CD4-positive, alpha-beta T cell treated with Interleukin-2 at 100 ng/mL for 4 hours (primary cell): ENCODE data around the gene COX5A.
A peak's percentile ranks its signal among the peaks of the same experiment; 100 is the strongest.
"Not testable (repeated sequence)": the region's sequence is repeated elsewhere in the genome, so short reads cannot be mapped to it uniquely, and the experiment has no call there.

Source experiments
- DNase-seq: peaks from one replicate; pipeline ENCODE4 v3.0.0-alpha.2; 2020; ENCODE audit warnings: low spot score

COX5A gene

DNA sequence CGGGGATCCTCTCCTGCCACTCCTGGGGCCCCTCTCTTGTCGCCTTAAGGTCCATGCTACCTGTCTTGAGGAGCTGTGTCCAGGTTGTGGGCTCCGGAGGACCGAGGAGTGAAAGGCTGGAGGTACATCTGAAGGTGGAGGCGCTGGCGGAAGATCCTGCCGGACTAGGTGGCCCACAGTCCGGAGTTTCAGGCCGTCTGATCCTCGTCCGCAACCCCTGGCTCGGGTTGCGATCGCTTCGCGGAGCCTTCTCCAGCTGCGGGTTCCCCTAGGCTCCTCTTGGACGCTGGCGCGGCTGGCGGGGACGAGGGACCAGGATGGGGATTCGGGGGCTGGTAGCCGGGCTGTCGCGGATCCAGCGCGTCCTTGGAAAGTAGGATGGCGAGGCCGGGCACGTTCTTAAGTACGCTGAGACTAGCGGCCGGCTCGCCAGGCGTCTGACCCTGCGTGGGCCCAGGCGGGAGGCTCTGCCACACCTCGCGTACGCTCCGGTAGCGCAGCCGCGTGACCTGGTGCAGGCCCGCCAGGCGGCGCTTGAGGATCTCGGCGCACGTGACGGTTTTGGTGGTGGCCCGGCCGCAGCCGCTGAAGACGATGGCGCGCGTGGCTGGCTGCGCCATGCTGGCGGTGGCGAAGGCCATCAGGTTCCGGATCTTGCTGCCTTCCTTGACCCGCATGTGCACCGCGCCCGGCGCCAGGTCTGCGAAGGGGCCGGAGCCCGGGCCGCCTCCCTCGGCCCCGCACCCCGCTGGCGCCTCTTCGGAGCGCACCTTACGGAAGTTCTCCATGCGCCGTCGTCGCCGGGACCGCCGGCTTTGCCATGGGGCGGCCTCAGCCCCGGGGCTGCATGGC is 18.1 kb upstream of the COX5A start:
- DNase-seq = peak; percentile 61

DNA sequence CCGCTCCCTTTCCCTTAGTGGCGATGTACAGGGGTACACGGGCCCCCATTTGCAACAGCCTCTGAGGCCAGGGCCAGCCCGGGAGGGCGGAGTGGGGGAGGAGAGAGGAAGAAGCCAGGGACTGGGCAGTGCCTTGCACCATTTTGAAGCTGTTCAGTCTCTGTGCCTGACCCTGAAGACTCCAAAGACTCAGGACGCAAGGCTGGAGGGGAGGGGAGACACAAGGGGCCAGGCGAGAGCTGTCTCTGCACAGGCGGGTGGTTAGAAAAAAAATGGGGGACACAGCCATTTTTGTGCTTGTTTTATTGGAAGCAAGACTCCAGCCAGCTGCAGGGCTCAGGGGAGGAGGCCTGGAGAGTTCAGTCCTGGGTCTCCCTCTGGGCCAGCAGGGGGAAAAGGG is 17.1 kb upstream of the COX5A start:
- no peak for DNase-seq

GRCh38 chr15:74954515-74954914 is 16.6 kb upstream of the COX5A start:
- DNase-seq = no peak

DNA sequence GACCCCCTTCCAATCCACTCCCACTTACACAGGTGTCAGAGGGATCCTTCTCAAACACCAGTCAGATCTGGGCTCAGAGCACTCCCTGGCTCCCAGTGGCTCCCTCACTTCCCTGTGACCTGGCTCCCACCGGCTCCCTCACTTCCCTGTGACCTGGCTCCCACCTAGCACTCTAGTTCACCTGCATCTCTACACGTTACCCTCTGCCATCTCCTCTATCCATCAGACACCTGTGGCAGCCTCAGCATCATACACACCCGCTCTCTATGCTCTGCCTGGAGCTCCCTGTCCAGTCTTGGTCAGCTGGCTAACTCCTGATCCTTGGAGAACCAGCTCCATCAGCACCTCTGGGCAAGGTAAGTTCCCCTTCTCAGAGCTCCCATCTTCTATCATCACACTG is 13.1 kb upstream of the COX5A start:
- DNase-seq = no peak

DNA sequence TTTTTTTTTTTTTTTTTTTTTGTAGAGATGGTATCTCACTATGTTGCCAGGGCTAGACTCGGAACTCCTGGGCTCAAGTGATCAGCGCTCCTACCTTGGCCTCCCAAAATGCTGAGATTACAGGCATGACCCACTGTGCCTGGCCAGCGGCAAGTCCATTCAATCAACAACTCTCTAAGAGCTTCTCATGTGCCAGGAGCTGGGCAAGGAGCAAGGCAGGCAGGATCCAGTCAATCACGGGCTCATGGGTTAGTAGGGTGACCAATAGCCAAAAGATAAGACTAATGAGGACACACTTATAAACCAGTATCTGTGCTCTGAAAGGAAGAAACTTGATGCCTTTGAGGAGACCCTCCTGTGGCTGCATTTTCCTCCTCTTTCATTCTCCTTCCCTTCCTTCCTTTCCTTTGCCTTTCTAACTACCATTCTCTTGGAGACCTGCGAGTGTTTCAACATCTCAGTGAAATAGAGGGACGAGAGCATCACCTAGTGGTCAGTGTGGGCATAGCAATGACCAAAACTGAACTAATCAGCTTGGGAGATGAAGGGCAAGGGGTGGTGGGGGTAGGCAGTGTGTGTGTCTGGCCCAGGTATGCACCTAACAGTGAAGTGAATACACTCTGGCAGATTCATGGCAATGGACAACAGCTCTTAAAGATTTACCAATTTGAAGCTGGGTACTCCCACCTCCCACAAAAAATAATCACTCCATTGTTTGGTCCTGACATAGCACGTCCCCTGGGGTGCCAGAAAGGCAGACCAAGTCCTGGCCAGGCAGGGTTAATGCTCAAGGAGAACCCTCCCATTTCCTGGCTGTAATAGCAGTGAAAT is 12.4 kb upstream of the COX5A start:
- peak; percentile 86 for DNase-seq

DNA sequence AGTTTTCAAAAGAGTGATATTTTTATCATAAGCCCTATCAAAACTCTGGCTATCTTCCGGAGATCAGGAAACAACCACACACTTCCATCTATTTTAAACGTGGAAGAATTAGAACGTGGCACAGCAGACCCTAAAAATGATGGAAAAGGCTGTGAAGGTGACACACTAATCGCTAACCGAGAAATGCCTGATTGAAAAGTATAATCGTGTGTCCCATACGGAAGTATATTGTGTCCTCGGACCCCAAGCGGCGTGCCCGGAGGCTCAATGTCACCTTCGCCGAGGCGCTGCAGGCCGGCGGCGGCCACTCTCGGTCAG is 642 bp downstream of the COX5A start:
- no peak for DNase-seq

DNA sequence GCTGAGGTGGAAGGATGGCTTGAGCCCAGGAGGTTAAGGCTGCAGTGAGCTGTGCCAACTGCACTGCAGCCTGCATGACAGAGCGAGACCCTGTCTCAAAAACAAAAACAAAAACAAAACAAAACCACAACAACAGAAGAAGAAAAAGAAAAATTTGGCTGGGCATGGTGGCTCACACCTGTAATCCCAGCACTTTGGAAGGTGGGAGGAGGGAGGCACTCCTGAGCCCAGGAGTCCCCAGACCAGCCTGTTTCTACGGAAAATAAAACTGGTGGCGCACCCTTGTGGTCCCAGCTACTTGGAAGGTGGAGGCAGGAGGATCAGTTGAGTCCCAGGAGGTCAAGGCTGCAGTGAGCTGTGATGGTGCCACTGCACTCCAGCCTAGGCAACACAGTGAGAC is 2.7 kb downstream of the COX5A start:
- not testable (repeated sequence) for DNase-seq

- DNase-seq = no peak
Observed at GRCh38 chr15:74933573-74933972, 4.3 kb downstream of the COX5A start.

GRCh38 chr15:74928771-74929198 is 9.1 kb downstream of the COX5A start:
- no peak for DNase-seq

- no peak for DNase-seq
Observed at GRCh38 chr15:74924525-74924924, 13.3 kb downstream of the COX5A start.

- DNase-seq = no peak
Observed at GRCh38 chr15:74920456-74920855, 17.4 kb downstream of the COX5A start.

- DNase-seq = no peak
Observed at GRCh38 chr15:74917676-74918075, 20.2 kb downstream of the COX5A start.

- DNase-seq = not testable (repeated sequence)
Observed at GRCh38 chr15:74913799-74914198, 24.1 kb downstream of the COX5A start.

DNA sequence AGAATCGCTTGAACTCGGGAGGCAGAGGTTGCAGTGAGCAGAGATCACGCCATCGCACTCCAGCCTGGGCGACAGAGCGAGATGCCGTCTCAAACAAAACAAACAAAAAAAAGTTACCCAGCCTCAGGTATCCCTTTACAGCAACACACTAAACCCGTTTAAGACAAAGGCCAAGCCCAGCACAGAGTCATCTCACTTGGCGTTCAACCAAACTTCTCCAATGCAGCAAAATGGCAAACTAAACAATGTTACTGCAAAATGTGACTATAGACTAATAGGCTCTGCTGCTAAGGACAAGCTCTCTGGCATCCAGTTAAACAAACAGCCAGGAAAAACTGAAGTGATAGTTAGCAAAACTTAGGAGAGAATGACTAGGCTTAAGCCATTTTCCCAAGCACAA is 24.8 kb downstream of the COX5A start:
- no peak for DNase-seq

DNA sequence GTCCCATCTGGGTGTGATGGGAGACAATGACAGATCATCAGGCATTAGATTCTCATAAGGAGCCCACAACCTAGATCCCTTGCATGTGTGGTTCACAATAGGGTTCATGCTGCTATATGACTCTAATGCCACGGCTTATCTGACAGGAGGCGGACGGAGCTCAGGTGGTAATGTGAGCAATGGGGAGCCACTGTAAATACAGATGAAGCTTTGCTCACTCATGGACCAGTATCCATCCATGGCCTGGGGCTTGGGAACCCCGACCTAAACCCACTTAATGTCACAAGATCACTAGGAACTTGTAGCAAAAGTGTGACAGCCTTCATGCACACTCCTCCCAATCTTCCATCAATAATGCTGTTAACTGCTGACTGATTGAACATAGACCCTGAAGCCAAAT is 29.2 kb downstream of the COX5A start:
- DNase-seq = no peak

DNA sequence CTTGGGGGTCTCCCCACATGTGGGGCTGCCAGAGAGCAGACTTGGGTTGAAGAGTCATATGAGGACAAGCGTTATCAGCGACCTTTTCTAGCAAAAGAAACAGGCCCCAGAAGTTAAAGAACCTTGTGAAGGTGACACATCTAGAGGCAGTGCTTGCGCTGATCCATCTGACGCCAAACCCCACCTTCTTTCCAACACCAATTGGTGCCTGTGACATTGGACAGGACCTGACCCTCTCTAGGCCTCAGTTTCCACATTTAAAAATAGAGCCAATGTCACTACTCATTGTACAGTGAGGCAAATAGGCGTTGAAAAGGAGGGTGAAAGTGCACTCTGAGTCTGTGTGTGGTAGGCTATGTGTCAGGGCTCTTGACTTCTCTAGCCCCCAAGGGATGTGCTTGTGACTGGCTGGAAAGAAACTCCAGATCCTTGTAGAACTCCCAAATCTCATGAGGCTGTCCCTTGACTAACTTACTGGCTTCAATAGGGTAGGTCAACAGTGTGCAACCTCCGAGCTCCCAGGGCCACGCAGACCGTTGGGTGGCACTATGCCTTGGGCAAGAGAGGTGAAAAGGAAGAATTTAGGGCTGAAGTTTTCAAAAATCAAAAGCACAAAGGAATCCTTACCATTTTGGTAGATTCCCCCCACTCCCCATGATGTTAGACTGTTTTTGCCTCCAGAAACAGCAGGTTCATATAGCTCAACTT is 30.6 kb downstream of the COX5A start:
- no peak for DNase-seq

DNA sequence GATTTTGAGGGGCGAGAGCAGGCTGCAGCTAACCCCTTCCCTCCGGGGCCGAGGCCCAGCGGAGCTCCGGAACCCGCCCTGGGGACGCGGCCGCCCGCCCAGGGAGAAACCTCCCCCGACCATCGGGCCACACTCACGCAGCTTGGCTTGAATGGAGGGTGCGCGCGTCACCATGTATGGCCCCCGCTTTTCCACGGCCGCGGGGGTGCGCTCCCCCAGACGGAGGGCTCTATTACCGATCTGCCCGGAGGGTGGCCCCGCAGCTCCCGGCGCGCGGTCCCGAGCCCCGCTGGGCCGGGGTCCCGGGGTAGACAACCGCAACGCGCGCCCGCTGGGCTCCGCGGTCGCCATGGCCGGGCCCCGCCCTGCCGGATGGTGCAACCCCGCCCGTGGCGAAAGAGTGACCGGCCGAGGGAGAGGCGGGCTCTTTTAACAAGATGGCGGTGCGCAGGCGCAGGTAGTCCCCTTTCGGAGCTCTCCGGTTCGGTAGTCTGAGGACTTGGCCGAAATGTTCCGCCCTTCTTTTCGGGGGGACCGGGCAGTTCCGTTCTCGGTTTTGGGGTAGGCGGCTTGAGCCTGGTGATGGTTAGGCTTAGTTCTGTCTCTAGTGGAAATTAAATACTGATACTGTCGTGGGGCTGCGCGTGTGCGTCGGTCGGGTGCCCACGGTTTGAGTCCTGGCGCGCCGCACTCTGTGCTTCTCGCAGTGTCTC is 31.3 kb downstream of the COX5A start, which contains the start of gene FAM219B:
FAM219B (minus strand) TSS at position 402 of the 713 bp plus-strand sequence; CDS start at position 351, 51 bp downstream.
- peak; percentile 77 for DNase-seq

GRCh38 chr15:74906067-74906449 is 31.8 kb downstream of the COX5A start:
- DNase-seq = peak; percentile 24

GRCh38 chr15:74904190-74904805 is 33.6 kb downstream of the COX5A start:
- no peak for DNase-seq

GRCh38 chr15:74903676-74904075 is 34.2 kb downstream of the COX5A start:
- no peak for DNase-seq

DNA sequence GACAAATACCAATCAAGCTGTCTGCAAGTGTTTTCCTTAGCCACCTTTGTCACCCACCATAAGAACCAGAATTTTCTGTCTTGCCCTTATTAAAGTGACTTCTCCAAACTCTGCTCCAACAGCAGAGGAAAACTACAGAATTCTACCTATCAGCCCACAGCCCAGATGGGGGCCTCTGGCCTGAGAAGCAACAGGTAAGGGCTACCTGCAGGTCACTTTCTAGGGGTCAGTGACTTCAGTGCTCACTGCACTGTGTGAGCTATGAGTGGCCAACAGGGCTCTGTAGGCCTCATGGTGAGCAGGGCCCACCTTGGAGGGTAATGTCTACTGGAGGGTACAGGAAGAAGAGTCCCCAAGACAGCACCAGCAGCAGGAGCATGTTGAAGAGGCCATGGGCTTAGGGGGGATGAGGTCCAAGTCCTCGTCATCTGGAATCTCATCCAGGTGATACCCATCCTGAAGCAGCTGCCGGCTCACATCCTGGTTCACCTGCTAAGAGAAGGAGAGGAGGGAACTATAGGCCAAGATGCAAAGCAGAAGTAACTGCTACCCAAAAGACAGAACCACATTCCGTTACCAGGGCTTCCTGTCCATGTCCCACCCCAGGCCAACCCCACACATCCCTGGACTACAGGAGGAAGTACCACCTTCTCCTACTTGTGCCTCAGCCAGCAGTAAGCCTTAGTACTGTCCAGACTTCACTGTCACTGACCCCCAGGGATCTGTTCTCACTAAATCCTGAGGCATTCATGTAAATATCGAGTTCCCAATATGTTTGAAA is 35.4 kb downstream of the COX5A start:
- no peak for DNase-seq
